RPMI8226 (cell line): Measurements from ENCODE around the gene MAST4.

ENCODE experiments used
- DNase-seq: peaks from one replicate; pipeline ENCODE4 v3.0.0-alpha.2; 2015

The MAST4 gene

DNA sequence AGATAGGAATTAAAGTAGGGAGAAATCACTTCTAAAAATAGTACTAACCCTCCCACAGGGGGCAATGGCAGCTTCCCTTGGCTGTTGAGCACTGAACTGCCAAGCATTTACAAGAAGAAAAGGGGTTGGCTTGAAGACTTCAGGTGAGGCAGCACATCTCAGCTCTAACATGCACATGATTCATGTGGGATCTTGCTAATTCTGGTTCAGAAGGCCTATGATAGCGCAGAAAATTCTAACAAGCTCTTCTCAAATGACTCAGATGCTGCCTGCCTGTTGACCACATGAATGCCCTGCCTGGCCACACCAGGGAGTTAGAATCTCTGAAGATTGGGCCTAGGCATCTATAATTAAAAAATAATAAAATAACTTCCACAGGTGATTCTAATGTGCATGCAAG, 577.8 kb downstream of the MAST4 start:
- DNase-seq: no peak

DNA sequence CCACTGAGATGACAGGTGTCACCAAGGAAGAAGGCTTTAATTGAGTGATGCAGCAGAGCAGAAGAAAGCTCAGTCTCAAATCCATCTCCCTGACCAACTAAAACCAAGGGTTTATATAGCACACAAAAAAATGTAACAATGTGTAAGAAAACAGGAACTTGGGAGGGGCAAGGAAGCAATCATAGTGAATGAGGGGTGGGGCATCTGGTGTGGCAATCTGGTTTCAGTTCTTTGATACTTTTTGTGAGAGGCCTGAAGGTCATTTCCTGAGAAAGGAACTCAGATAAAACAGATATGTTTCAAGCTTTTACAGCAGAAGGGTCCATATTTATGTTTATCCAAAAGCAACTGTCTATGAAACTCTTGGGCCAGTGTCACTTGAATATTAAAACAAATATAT, 580.7 kb downstream of the MAST4 start:
- peak; percentile 47 for DNase-seq

DNA sequence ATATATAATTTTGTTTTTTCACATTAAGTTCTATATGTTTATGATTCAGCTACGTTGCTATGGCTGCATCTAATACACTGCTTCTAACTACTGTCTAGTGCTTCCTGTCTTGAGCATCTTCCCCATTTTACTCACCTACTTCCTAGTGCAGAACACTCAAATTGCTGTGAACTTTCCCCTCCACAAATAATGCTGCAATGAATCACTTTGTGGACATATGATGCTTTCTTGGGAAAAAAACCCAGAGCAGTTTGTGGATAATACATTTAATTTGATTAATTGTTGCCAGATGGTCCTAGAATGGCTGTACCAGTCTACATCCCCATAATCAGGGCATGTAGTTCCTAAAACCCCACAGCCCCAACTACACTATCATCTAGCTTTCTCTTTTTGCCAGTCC, 581.9 kb downstream of the MAST4 start:
- no peak for DNase-seq

DNA sequence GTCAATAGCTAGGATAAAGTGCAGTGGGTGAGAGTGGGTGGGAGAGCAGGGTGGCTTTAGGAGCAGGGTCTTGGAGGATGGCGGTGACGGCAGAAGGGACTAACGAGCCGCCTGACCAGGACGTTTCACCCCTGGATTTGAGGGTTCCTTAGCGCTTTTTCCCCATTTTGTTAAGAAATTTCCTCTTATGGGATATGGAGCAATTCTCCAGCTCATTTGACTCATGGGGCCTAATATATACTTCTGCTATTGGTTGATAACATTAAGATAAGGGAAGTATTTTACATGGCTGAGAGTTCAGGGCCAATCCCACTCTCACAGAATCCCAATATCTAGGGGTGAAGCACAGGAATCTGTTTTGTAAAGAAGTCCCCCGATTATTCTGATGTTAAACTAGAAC, 582.8 kb downstream of the MAST4 start:
- no peak for DNase-seq

DNA sequence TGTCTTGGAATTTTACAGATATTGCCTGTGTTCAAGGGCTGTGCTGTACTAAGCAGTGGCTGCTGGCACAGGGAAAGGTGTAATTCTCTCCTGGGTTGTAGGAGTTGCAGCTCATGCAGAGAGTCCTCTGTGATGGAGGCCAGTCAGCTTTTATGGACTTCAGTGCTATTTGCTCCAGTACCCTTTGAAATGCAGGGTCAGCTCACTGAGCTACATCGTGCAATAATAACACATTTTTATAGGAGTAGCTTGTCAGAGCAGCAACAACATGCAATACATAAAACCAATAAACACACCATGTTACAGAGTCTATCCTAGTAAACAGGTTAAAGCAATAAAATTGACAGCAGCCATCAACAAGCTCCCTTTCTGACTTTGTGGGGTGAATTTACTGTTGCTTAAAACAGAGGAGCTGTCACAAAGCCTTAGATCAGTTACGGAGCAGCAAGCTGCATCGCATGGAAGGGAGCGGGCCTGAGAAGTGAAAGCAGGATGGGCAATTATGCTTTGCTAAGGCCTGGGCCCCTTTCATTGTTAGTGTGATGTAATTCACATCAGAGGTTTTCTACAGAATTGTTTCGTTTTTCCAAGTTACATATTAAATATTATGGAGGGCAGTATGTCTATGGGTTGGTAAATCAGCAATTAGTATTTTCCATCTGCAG, 583.6 kb downstream of the MAST4 start:
- DNase-seq: no peak

DNA sequence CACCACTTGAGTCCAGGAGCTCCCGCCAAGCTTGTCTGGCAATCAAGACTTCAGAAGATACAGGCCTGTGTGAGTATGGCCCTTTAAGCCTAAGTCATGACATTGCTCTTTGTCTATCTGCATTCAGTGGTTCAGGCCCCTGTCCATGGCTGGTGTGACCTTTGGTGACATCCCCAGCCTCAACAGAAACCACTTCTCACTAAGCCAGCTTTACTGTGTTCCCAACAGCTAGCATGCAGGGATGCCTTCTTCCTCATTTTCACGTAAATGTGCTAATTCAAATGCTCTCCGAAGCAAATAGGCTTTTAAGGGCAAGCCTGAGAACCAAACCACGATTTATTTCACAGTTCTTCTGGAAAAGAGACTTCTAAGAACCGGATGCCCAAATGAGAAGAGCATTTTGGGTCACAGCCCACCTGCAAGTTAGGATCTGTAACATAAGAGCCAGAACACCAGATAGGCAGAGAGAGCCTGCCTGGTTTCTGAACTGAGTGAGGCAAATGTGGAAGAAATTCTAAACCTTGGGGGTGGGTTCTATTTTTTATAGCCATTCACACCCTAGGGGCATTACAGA, 585.5 kb downstream of the MAST4 start:
- peak; percentile 75 for DNase-seq

DNA sequence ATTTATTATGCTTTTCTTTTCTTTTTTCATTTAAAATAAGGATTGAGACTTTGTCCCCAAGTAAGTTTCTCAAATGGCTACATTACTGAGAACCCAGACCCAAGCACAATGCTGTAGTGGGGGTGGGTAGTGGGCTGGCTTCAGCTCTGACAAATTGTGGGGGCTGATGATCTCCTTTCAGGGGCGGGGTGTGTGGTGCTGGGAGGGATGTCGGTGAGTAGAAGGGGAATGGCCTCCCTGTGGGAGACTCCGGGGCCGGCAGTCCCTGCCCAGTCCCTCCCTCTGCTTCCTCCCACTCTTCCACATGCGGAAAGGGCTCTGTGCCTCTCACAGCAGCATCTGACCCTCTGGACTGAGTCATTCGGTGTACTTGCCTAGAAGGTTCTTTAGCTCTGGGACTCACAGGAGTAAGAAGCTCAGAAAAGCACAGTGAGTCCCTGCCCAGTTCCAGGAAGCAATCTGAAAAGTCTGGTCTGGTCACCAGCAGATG, 586.2 kb downstream of the MAST4 start:
- no peak for DNase-seq

DNA sequence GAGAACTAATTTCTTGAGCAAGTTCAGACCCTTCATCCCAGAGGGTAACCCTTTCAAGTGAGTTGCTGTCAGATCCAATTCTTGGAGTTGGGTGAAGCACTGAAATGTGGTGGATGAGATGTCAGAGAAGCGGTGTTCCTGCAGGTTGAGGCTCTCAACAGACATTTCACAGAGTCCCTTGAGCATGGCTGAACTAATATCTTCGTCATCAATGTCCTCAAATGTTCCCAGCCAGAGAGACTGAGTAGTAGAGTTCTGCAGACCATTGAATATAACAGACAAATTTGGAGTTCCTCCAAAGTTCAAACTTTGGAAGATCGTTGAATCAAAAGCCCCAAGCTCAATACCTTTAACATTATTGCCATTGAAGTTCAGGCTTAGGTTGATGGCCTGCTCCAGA, 587.7 kb downstream of the MAST4 start:
- DNase-seq: no peak

DNA sequence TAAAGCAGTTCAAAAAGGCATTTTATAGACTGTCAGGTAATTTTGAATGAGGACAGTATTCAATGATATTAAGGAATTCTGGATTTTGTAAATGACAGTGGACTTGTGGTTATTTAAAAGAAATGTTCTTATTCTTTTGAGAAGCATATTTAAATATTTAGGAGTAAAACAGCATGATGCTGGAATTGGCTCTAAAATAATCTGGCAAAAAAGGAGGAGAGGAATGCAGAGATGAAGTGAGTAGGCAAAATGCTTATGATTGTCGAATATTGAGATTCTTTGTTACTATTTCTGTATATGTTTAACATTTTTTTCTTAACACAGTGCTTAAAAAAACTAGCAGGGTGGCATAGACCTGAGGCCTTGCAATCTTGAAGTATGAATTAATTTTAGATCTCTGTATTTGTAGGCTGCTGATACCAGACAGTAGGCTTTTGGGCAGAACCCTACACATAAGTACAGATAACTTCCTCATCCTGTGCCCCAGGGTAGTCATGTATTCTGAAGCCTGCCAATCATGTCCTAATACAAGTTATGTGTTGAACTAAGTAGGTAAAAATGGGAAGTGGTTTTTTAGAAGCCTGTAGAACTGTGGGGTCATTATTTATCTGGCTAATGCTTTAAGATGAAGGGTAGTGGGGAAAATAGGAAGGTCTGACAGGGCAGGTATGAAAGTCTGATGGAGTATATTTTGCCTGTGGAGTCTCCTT, 591.0 kb downstream of the MAST4 start:
- peak; percentile 72 for DNase-seq

DNA sequence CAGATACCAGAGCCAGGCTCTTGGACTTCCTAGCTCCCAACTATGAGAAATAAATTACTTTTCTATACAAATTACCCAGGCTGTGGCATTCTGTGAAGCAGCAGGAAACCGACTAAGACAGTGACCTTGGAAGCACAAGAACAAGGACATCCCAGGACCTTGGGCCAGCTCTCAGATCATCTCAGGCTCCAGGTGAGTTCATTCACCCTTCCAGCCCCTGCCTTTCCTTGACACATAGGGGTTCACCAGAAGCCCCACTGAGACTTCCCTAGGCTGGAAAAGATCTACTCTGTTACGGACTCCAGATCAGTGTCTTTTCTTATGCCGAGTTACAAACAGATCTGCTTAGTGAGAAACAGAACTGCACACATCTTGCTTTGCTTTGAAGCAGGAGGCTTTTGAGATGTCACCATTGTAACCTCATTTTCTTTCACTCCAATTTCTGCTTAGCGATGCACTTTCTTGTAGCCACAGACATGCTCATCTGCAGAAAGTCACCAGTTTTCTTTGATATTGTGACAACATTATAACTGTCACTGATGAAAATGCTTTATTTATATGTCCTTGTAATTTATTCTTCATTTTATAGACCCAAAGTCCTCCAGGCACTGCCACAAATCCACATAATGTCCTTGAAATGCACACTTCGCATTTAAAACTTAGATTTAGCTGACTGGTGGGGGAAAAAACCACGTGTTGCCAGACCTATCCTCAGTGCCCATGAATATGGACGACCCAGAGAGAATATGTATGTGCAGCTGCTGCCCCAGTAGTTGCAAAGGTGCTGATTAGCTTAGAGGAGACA, 592.3 kb downstream of the MAST4 start:
- DNase-seq: peak; percentile 68

DNA sequence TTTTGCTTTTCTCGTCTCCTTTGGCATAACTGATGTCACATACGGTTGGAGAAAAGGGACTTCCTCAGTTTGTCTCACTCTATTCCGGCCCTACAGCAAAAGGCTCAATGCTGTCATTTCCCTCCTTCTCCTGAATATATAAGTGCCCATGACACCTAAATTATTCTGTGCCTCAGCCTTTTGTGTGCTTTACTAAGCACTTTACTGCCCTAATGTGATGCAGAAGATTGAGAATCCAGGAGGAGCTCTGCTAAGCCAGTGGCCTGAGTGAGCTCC, 592.8 kb downstream of the MAST4 start:
- no peak for DNase-seq

DNA sequence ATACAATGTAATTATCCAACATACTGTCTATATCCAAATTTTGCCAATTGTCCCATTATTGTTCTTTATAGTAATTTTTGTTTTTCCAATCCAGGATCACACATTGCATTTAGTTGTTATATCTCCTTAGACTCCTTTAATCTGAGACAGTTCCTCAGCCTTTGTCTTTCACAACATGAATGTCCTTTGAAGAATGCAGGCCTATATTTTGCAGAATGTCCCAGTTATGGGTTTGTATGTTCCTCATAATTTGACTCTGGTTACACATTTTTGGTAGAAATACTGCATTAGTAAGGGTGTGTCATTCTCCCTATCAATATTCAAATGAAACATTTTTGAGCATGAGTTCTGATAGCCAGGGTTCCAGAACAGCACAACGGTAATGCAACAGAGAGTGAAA, 593.7 kb downstream of the MAST4 start:
- DNase-seq: no peak

DNA sequence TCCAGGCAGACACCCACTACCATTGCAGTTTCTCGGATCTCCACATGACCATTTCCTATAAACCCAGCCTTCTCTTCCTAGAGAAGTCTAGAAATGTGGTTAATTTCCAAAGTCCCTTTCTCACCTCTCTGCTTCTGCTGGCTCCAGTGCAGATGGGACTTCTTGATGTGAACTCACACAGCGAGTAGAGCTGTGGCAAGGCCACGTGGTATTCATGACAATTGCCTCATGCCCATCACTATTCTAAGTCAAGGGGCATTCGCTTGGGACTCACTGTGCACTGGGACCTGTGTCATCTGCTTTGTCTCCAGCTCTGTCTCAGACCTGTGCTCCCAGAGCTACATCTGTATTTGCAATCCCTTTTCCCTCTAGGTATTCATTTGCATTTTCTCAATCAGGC, 594.2 kb downstream of the MAST4 start:
- no peak for DNase-seq

DNA sequence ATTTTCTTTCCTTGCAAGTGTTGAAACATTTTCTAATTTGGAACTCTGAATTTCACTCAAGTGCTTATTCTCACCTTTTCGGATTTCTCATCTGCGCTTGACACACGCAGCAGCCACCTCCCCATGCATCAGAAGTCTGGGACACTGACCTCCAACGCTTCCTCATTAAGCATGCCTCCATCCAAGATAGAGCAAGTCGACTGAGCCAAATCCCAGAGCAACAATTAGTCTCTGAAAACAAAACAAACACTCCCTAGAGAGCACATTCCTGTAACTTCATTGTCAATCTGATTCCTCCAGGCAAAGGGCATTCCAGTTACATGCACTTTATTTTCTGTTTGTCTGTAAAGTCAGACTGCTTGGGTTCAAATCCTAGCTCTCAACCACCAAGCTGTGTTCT, 594.7 kb downstream of the MAST4 start:
- no peak for DNase-seq

DNA sequence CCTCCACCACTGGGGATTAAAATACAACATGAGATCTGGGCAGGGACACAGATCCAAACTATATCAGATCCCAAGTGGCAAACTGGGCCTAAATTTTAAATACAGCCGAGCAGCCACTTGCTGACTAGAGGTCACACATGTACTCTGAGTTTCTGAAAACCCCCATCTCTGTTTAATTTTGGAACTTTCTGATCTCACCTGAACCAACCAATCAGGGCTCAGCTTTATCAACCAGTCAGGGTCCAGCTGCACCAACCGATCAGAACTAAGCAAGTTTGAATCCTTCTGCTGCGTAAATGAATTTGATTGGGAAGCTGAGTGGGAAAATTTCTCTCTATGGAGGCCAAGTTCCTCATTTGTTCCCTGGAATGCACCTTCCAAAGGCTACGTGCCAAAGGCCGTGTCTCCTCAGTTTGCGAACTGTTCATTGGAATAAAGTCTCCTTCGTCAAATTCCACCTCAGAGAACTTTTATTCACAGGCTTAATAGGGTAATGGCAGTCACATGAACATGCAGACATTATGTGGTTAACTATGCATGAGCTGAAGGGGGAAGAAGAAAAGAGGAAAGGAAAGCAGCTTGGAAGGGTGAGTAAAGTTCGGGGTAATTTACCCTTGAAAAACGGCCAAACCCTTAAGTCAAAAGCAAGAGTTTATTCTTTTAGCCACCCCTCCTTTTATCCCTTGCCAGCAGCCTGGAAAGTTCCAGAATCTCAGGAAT, 596.7 kb downstream of the MAST4 start:
- DNase-seq: no peak

DNA sequence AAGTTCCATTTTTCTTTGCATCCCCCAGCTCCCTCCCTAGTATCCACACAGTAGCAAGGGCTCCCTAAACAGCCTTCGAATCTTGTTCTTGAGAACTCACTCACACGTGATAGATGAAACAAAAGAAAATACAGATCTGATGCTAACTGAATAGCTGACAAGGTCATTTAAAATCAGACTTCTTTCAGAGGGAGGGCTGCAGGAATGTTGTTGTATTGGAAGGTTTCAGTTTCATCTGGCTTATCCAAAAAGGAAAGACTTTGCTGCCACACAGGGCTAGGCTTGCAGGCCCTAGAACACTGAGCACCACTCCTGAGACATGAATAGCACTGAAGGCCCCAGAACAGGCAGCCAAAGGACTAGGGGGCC, 597.2 kb downstream of the MAST4 start:
- DNase-seq: peak; percentile 67

DNA sequence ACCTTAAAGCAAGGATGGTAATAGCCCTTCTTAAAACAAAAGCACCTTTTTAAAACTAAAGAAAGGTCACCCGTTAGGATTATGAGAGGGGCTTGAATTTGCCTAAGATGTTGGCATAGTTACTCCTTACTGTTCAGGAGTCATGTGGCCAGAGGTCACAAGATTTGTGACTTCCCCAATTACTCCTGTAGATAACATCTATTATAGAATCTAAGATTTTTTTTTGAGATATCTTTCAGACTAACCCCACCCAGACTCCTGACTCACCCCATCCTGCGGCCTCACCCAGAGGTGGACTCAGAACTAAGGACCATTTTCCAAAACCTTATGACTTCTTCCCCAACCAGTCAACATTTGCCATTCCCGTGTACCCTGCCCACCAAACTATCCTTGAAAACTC, 598.0 kb downstream of the MAST4 start:
- no peak for DNase-seq

DNA sequence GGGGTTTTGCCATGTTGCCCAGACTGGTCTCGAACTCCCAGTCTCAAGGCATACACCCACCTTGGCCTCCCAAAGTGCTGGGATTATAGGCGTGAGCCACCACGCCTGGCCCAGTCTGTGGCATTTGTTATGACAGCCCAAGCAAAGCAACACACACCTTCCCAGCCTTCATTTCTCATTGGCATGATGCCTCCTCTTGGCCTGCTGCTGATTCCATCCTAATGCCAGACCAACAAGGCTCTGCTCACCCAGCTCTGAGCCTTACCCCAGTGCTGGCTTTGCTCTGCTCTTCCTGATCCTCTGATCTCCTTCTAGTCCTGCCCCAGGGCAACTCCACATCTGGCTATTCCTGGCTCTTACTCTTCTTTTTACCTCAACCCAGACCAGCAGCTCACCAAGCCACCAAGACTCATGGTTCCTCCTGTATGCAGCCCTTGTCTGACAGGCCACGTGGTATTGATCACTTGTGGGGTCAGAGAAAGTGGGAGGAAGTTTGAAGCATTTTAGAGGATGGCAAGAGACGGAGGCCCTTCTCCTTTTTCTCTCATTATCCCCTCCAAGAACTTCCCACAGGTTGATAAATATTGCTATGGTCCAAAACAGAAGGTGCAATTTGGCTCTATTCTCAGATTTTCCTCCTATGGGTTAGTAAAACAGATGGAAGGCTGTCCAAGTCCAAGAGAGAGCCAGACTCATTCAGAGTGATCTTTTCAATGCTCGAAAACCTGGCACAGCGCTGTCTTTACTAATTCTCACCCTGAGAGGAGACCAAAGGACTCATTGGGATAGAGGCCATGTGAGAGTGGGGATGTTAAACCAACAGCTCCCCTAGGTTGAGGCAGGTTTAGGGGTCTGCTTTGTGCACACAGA, 599.4 kb downstream of the MAST4 start:
- no peak for DNase-seq

DNA sequence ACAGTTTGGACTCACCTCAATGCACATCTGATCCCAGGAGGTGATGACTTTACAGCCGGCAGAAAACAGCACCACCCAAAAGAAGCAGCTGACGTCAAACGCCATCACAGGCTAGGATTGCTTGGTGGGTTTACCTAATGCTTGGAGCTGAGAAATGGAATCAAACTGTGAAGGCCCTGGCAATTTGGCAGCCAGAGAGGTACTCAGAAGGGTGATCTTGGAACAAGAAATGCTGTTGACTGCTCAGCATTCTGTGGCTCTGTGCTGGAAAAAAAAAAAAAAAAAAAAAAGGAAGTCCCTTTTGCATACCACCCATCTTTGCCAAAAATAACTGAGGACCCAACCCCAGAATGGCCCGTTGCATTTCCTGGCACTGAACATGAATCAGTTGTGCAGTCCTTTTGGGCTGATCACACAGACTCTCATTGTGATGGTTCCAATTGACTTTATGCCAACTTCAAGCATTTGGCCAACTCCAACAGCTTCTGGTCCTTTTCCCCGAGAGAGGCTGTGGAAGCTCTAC, 600.4 kb downstream of the MAST4 start, which contains the start of gene CD180:
Gene CD180 (minus strand): TSS at position 263 of the 523 bp plus-strand sequence. CDS start 158 bp downstream, at position 105.
- DNase-seq: peak; percentile 71

DNA sequence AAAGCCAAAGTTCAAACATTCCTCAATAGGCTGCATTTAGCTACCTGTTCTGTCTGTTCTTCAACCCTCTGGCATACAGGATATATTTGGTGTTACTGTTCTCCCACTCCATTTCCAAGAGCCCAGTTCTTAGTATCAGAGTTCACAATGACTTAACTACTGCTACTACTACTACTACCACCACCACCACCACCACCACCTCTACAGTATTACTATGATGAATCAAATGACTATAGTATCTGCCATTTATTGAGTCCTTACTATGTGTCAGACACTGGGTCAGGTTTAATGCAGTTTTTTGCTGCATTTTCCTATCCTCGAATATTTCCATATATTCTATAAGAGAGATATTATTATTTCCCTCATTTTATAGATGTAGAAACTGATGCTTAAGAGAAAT, 601.3 kb downstream of the MAST4 start:
- DNase-seq: no peak

DNA sequence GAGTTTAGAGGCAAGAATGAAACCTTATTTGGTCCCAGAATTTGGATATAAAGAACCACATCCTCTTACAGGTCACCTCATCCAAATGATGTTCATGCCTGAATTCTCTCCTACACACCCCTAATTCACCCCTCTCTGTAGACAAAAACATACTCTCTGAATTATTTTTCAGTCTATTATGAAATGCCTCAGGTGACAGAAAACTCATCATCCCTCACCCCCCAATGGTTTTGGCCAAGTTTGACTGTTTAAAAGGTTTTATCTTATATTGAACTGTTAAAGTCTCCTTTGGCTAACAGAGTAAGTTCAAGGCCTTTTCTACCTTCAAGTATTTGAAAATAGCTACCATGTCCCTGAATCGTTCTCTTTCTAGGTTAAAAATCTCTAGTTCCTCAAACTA, 602.7 kb downstream of the MAST4 start:
- DNase-seq: no peak

DNA sequence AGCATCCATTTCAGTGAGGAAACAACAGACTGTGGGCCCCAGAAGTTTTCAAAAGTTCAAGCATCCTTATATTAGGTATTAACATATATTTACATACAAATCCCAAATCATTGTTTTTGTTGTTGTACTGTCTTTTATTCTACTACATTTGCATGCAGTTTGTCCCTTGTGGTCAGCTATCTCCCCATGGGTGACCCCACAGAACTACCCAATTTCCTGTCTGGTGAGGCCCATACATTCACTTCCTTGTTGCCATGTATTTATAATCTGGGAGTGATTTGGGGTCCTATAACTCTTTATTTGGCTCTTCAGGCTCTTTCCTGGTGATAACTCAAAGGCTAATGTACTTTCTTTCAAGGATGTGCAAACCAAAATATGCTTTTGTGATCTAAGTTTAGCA, 603.7 kb downstream of the MAST4 start:
- DNase-seq: no peak
